ENCODE results near the gene PAK3. TPM values are rescaled to one million over a fixed set of nuclear protein-coding genes. Genes with fewer than 3 reads are reported as not detected.
A peak's percentile ranks its signal among the peaks of the same experiment; 100 is the strongest.

Gene PAK3
- total RNA-seq, 2 donors from 2014 or later, result 1.5 to 4.2 TPM

GRCh38 chrX:111244235-111244750, 148.3 kb downstream of the PAK3 start:
- Mint-ChIP-seq H3K4me3 (no peak overlapping the region), H3K27me3 (ENCODE audit: insufficient read depth) (no peaks in the 10 kb centered on the region), H3K4me1 (no peaks in the 10 kb centered on the region), H3K9me3 (no peaks in the 10 kb centered on the region), H3K36me3 (ENCODE audit: low read depth) (no peaks in the 10 kb centered on the region), H3K27ac (no peak overlapping the region)
- no peak overlapping the region for H3K27ac ChIP-seq (ENCODE audit: low read depth, low read length)
- no peaks in the 10 kb centered on the region for H3K27me3 ChIP-seq (ENCODE audit: control insufficient read depth, insufficient read depth, low read length, poor library complexity, severe bottlenecking)
- no peaks in the 10 kb centered on the region for H3K9me3 ChIP-seq (ENCODE audit: control insufficient read depth, low read length)
- no peaks in the 10 kb centered on the region for H3K36me3 ChIP-seq (ENCODE audit: control insufficient read depth, insufficient read depth, low read length)
- H3K4me1 ChIP-seq (ENCODE audit: control insufficient read depth, insufficient read depth, low read length), result no peaks in the 10 kb centered on the region
- 90% methylated on average over 1 of the region's 2 CpGs; no CpG with 5 or more reads in 1 of the 2 experiments for WGBS, 2 experiments (ENCODE audit: insufficient coverage in 1 of 2, insufficient read length in 1 of 2)
- DNase-seq, result no peak
- no peak overlapping the region for H3K9ac ChIP-seq (ENCODE audit: extremely low read depth, low read length, poor library complexity, severe bottlenecking)
- TF ChIP-seq CTCF (conservative IDR thresholded peaks at IDR 0.05), result peak; percentile 91
- no peak overlapping the region for H3K4me3 ChIP-seq (ENCODE audit: low read length)

GRCh38 chrX:111254896-111255693, 159.1 kb downstream of the PAK3 start:
- Mint-ChIP-seq H3K4me3 (no peak overlapping the region), H3K27me3 (ENCODE audit: insufficient read depth) (no peaks in the 10 kb centered on the region), H3K4me1 (no peaks in the 10 kb centered on the region), H3K27ac (no peak overlapping the region), H3K9me3 (no peaks in the 10 kb centered on the region), H3K36me3 (ENCODE audit: low read depth) (no peaks in the 10 kb centered on the region)
- TF ChIP-seq CTCF (conservative IDR thresholded peaks at IDR 0.05), result no peak
- Histone ChIP-seq H3K9ac (ENCODE audit: extremely low read depth, low read length, poor library complexity, severe bottlenecking) (no peak overlapping the region), H3K27me3 (ENCODE audit: control insufficient read depth, insufficient read depth, low read length, poor library complexity, severe bottlenecking) (no peaks in the 10 kb centered on the region), H3K27ac (ENCODE audit: low read depth, low read length) (no peak overlapping the region), H3K4me3 (ENCODE audit: low read length) (no peak overlapping the region), H3K4me1 (ENCODE audit: control insufficient read depth, insufficient read depth, low read length) (no peaks in the 10 kb centered on the region), H3K36me3 (ENCODE audit: control insufficient read depth, insufficient read depth, low read length) (no peaks in the 10 kb centered on the region), H3K9me3 (ENCODE audit: control insufficient read depth, low read length) (no peaks in the 10 kb centered on the region)
- WGBS, 2 experiments (ENCODE audit: insufficient coverage in 1 of 2, insufficient read length in 1 of 2), result 60 to 90% methylated on average over 1 to 5 of the region's 7 CpGs
- no peak for DNase-seq

- H3K36me3 Mint-ChIP-seq (ENCODE audit: low read depth), result no peaks in the 10 kb centered on the region
- Histone ChIP-seq H3K27ac (ENCODE audit: low read depth, low read length) (no peak overlapping the region), H3K27me3 (ENCODE audit: control insufficient read depth, insufficient read depth, low read length, poor library complexity, severe bottlenecking) (no peaks in the 10 kb centered on the region), H3K36me3 (ENCODE audit: control insufficient read depth, insufficient read depth, low read length) (no peaks in the 10 kb centered on the region), H3K9me3 (ENCODE audit: control insufficient read depth, low read length) (no peaks in the 10 kb centered on the region), H3K9ac (ENCODE audit: extremely low read depth, low read length, poor library complexity, severe bottlenecking) (no peak overlapping the region), H3K4me3 (ENCODE audit: low read length) (no peak overlapping the region), H3K4me1 (ENCODE audit: control insufficient read depth, insufficient read depth, low read length) (no peaks in the 10 kb centered on the region)
- H3K27ac Mint-ChIP-seq, result no peak overlapping the region
- H3K4me3 Mint-ChIP-seq, result no peak overlapping the region
- H3K27me3 Mint-ChIP-seq (ENCODE audit: insufficient read depth), result no peaks in the 10 kb centered on the region
- no peaks in the 10 kb centered on the region for H3K9me3 Mint-ChIP-seq
- 97% methylated on average over 3 of the region's 3 CpGs; no CpG with 5 or more reads in 1 of the 2 experiments for WGBS, 2 experiments (ENCODE audit: insufficient coverage in 1 of 2, insufficient read length in 1 of 2)
- DNase-seq, result no peak
- no peak for TF ChIP-seq CTCF (conservative IDR thresholded peaks at IDR 0.05)
- peaks cover 10% of the 10 kb centered on the region for H3K4me1 Mint-ChIP-seq
These were observed 161.7 kb downstream of the PAK3 start for GRCh38 chrX:111257733-111258132.
